Body of pancreas (tissue), 4 donors: Measurements from ENCODE around the gene STX2. TPM values are rescaled to one million over a fixed set of nuclear protein-coding genes. Genes with fewer than 3 reads are reported as not detected.

Source experiments
- ATAC-seq: fragments of 150-250 bp; one replicate; pipeline ENCODE4 v1.9.1; 2016
- DNase-seq, 4 donors: peaks; one replicate each; pipeline ENCODE4 v3.0.0-alpha.2; 2019
- H3K27ac ChIP-seq, 4 donors: fragments of 200-600 bp; sonication (generic); 1 replicate in 3 of 4; 2 replicates in 1 of 4; pipeline versions ENCODE4 v1.5.1 to v1.6.1; 2016 to 2019; ENCODE audit warnings: mild to moderate bottlenecking in 1 of 4, mixed read lengths in 1 of 4, moderate library complexity in 1 of 4
- H3K27me3 ChIP-seq, 2 donors: fragments of 200-600 bp; sonication (generic); one replicate each; pipeline ENCODE4 v1.6.0; 2016; ENCODE audit warnings: mild to moderate bottlenecking in 1 of 2
- H3K36me3 ChIP-seq, 2 donors: fragments of 200-600 bp; sonication (generic); replicated peaks in 1 of 2; 2 replicates each; pipeline ENCODE4 v1.5.1; 2016; ENCODE audit warnings: low read depth in 2 of 2; ENCODE audit not compliant: insufficient read depth in 1 of 2
- H3K4me1 ChIP-seq: fragments of 200-600 bp; sonication (generic); one replicate; pipeline ENCODE4 v1.6.0; 2016
- H3K4me3 ChIP-seq, 2 donors: fragments of 200-600 bp; sonication (generic); 1 replicate in 1 of 2; 2 replicates in 1 of 2; pipeline ENCODE4 v1.5.1; 2016 to 2019
- H3K9me3 ChIP-seq, 3 donors: fragments of 200-600 bp; sonication (generic); 1 replicate in 2 of 3; 2 replicates in 1 of 3; pipeline ENCODE4 v1.5.1; 2016
- POLR2A ChIP-seq, 3 donors: fragments of 450-650 bp; IDR thresholded peaks; one replicate each; pipeline ENCODE4 v1.6.1; 2016; ENCODE audit warnings: antibody characterized with exemption in 3 of 3, mild to moderate bottlenecking in 2 of 3
- WGBS, 2 donors: methylation state at CpG; one replicate each; pipeline ENCODE4 v1.1.5; 2017; 5-methylcytosine and 5-hydroxymethylcytosine counted together
- intact Hi-C: fragments of 100-400 bp; cut with DNase I; formaldehyde crosslinking; loops from one replicate; pipeline ENCODE4 v1.15.1; 2023
- total RNA-seq, 2 donors: library from RNA; depleted of rRNA; stranded (reverse); fragments of >200 nt; gene quantifications; one replicate each; pipeline ENCODE4 v1.1.0, GENCODE V29; 2016
- TF ChIP-seq, protein P1 (sequence below), 7 experiments: fragments of 450-650 bp in 4 of 7; fragments of 200-600 bp in 3 of 7; sonication (generic) in 3 of 7; IDR thresholded peaks; one replicate each; pipeline ENCODE4 v1.5.1; 2016 to 2019; ENCODE audit warnings: antibody characterized with exemption in 7 of 7

STX2 gene
- total RNA-seq, 2 donors from 2014 or later = 17.1 to 18.8 TPM

DNA sequence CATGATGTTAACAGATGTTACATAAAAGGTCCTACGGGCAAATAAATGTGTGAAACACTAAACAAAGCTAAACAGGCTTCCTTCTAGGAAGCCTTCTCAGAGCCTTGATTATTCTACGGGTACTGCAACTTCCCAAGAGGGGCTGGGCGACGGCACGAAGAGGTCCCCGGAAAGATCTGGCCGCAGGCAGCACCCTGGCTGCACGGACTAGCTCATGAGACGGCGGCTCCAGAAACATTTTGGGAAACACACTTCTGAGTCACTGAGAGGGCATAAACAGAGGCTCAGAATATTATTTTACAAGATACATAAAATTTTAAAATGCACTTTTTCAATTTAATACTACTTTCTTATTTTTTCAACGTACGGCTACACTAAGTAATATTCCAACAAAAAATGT, 19.4 kb downstream of the STX2 start:
- Histone ChIP-seq H3K9me3 (no peaks in the 10 kb centered on the region), H3K4me3 (no peak overlapping the region), H3K27ac (no peak overlapping the region), H3K27me3 (no peaks in the 10 kb centered on the region), H3K4me1 (peaks cover 10% of the 10 kb centered on the region), H3K36me3 (no peaks in the 10 kb centered on the region)
- no peak for DNase-seq
- ATAC-seq = no peak
- TF ChIP-seq, protein P1, sequence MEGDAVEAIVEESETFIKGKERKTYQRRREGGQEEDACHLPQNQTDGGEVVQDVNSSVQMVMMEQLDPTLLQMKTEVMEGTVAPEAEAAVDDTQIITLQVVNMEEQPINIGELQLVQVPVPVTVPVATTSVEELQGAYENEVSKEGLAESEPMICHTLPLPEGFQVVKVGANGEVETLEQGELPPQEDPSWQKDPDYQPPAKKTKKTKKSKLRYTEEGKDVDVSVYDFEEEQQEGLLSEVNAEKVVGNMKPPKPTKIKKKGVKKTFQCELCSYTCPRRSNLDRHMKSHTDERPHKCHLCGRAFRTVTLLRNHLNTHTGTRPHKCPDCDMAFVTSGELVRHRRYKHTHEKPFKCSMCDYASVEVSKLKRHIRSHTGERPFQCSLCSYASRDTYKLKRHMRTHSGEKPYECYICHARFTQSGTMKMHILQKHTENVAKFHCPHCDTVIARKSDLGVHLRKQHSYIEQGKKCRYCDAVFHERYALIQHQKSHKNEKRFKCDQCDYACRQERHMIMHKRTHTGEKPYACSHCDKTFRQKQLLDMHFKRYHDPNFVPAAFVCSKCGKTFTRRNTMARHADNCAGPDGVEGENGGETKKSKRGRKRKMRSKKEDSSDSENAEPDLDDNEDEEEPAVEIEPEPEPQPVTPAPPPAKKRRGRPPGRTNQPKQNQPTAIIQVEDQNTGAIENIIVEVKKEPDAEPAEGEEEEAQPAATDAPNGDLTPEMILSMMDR (IDR thresholded peaks at IDR 0.05) = no peak
- WGBS, 2 donors = 90 to 93% methylated on average over 12 of the region's 12 CpGs
- intact Hi-C loops = loop anchor here (10.0 kb wide), 1 partner anchor 55 kb away; the partner anchor contains the start of gene RAN

DNA sequence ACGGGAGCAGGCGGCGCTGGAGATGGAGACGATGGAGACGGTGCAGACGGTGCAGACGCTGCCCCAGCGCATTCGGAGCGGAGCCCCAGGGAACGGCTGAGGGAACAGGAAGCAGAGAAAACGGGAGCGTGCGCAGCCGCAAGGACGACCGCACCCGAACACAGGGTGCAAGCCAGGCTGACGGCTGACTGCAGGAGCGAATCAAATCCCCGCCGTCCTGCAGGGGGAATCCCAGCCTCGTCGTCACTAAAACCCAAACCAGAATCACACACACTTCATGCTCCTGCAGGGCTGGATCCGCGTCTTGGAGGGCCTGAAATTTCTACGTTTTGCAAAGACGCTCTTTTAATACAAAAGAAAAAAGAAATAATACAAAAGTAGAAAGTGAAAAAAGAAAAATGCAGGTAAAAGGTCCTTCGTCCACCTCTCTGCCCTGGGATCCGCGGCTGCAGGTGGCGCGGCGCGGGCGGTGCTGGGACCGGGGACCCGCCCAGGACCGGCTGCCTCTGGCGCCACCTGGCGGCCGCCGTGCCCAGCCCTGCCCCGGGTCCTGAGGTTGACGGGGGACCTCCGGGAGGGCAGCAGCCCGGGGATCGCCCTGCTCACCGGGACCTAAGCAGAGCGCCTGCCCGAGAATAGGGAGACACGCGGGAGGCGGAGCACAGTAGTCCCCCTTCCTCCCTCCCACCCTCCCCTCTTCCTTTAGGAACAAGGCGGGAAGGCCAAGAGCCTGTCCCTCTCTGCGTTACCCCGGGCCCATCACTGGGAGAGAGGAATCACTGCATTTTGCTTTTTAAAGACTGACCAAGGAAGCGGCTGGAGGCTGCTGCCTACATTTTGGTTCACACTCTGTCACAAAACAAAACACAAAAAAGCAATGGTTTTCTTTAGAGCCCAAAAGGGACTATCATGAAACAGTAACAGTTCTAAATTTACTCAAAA, 20.1 kb downstream of the STX2 start:
- H3K27ac ChIP-seq = peak overlapping the region in 3 of 4 donors; percentile 26 to 70 (median 35)
- no peaks in the 10 kb centered on the region for H3K9me3 ChIP-seq

GRCh38 chr12:130818272-130818634, 20.8 kb downstream of the STX2 start:
- Histone ChIP-seq H3K4me1 (peaks cover 10% of the 10 kb centered on the region), H3K9me3 (no peaks in the 10 kb centered on the region), H3K4me3 (peak overlapping the region; percentile 2 to 24), H3K27ac (peak overlapping the region in 3 of 4 donors; percentile 26 to 70 (median 35)), H3K36me3 (no peaks in the 10 kb centered on the region), H3K27me3 (no peaks in the 10 kb centered on the region)
- DNase-seq = no peak
- intact Hi-C loops = no loop called here
- ATAC-seq = peak; percentile 7
- TF ChIP-seq, protein P1 (IDR thresholded peaks at IDR 0.05) = no peak
- TF ChIP-seq POLR2A (IDR thresholded peaks at IDR 0.05) = no peak
- 33 to 34% methylated on average over 13 to 14 of the region's 14 CpGs for WGBS, 2 donors

More for the DNA sequence above, 20.1 kb downstream of the STX2 start:
- Histone ChIP-seq H3K4me3 (peak overlapping the region; percentile 2 to 24), H3K4me1 (peaks cover 10% of the 10 kb centered on the region), H3K27me3 (no peaks in the 10 kb centered on the region), H3K36me3 (no peaks in the 10 kb centered on the region)
- intact Hi-C loops = no loop called here
- DNase-seq (peak; percentile 64 to 79 (median 68)), ATAC-seq (peak; percentile 93)
- TF ChIP-seq, protein P1 (IDR thresholded peaks at IDR 0.05) = peak; percentile 31 to 97 (median 82)
- TF ChIP-seq POLR2A (IDR thresholded peaks at IDR 0.05) = peak in 1 of 3 donors; percentile 11
- WGBS, 2 donors = 11 to 12% methylated on average over 33 to 58 of the region's 58 CpGs

GRCh38 chr12:130817804-130818203, 21.2 kb downstream of the STX2 start:
- DNase-seq = no peak
- TF ChIP-seq, protein P1 (IDR thresholded peaks at IDR 0.05) = no peak
- no peak for TF ChIP-seq POLR2A (IDR thresholded peaks at IDR 0.05)
- Histone ChIP-seq H3K9me3 (no peaks in the 10 kb centered on the region), H3K36me3 (no peaks in the 10 kb centered on the region), H3K4me3 (no peak overlapping the region), H3K27me3 (no peaks in the 10 kb centered on the region), H3K27ac (no peak overlapping the region), H3K4me1 (peaks cover 10% of the 10 kb centered on the region)
- WGBS, 2 donors = 90 to 91% methylated on average over 12 to 13 of the region's 14 CpGs
- ATAC-seq = no peak
- intact Hi-C loops = no loop called here
